ENCODE results near the gene CHRNB4.

- TF ChIP-seq CTCF (conservative IDR thresholded peaks at IDR 0.05 in 1 of 2, IDR thresholded peaks at IDR 0.05 in 1 of 2; ENCODE audit: extremely low read depth in 1 of 2, insufficient read depth in 1 of 2, low read depth in 1 of 2, low read length in 2 of 2) (no peak), EZH2 (IDR thresholded peaks at IDR 0.05; ENCODE audit: borderline replicate concordance, low read length) (no peak)
Observed at GRCh38 chr15:78673917-78674444, 33.0 kb upstream of the CHRNB4 start.

Data from mammary epithelial cell (primary cell).